Mononuclear cell (primary cell): ENCODE results near the gene NES. TPM values are rescaled to one million over a fixed set of nuclear protein-coding genes. Genes with fewer than 3 reads are reported as not detected.

Source experiments
- H3K27me3 ChIP-seq: 2 replicates; pipeline ENCODE4 v1.6.0; 2011; ENCODE audit warnings: low read length, control low read depth; ENCODE audit not compliant: insufficient read depth
- H3K4me1 ChIP-seq: 2 replicates; pipeline ENCODE4 v1.5.1; 2011; ENCODE audit warnings: mild to moderate bottlenecking, low read length, control low read depth; ENCODE audit not compliant: insufficient read depth
- H3K4me3 ChIP-seq: 2 replicates; pipeline ENCODE4 v1.5.1; 2011; ENCODE audit warnings: mild to moderate bottlenecking, low read length, moderate library complexity
- H3K9me3 ChIP-seq: 2 replicates; pipeline ENCODE4 v1.5.1; 2011; ENCODE audit warnings: low read depth, mild to moderate bottlenecking, control low read depth, low read length
- total RNA-seq: library from RNA; depleted of rRNA; stranded (reverse); fragments of >200 nt; gene quantifications from one replicate; pipeline ENCODE4 v1.2.3, GENCODE V29; 2012

NES gene
- total RNA-seq, 1 donor = not detected

GRCh38 chr1:156707417-156708217 lies 30.4 kb upstream of the NES start:
- H3K4me1 ChIP-seq = peaks cover 28% of the 10 kb centered on the region
- H3K27me3 ChIP-seq = peaks cover 39% of the 10 kb centered on the region
- no peaks in the 10 kb centered on the region for H3K9me3 ChIP-seq
- H3K4me3 ChIP-seq = no peak overlapping the region

- Histone ChIP-seq H3K27me3 (peaks cover 39% of the 10 kb centered on the region), H3K4me3 (peak overlapping the region; percentile 33), H3K4me1 (peaks cover 28% of the 10 kb centered on the region), H3K9me3 (no peaks in the 10 kb centered on the region)
These were observed 29.6 kb upstream of the NES start for GRCh38 chr1:156706657-156707416.

GRCh38 chr1:156705918-156706656 lies 28.9 kb upstream of the NES start:
- Histone ChIP-seq H3K4me3 (peak overlapping the region; percentile 33), H3K4me1 (peaks cover 28% of the 10 kb centered on the region), H3K9me3 (no peaks in the 10 kb centered on the region), H3K27me3 (peaks cover 42% of the 10 kb centered on the region)

GRCh38 chr1:156705321-156705917 lies 28.2 kb upstream of the NES start, which contains the start of gene CRABP2:
Gene CRABP2, minus strand, starts transcription at chr1:156705583. Its CDS starts 137 bp downstream, at chr1:156705446.
- peaks cover 42% of the 10 kb centered on the region for H3K27me3 ChIP-seq
- peak within 1 kb of the TSS; percentile 33 for H3K4me3 ChIP-seq
- H3K4me1 ChIP-seq = peaks cover 28% of the 10 kb centered on the region
- no peaks in the 10 kb centered on the region for H3K9me3 ChIP-seq

GRCh38 chr1:156704930-156705320 lies 27.7 kb upstream of the NES start:
- H3K4me3 ChIP-seq = no peak overlapping the region
- peaks cover 28% of the 10 kb centered on the region for H3K4me1 ChIP-seq
- H3K9me3 ChIP-seq = no peaks in the 10 kb centered on the region
- H3K27me3 ChIP-seq = peaks cover 42% of the 10 kb centered on the region

- no peak overlapping the region for H3K4me3 ChIP-seq
- H3K4me1 ChIP-seq = peaks cover 28% of the 10 kb centered on the region
- no peaks in the 10 kb centered on the region for H3K9me3 ChIP-seq
- peaks cover 42% of the 10 kb centered on the region for H3K27me3 ChIP-seq
These were observed 27.0 kb upstream of the NES start for GRCh38 chr1:156704166-156704711.

- no peaks in the 10 kb centered on the region for H3K9me3 ChIP-seq
- peaks cover 28% of the 10 kb centered on the region for H3K4me1 ChIP-seq
- H3K4me3 ChIP-seq = no peak overlapping the region
- H3K27me3 ChIP-seq = peaks cover 42% of the 10 kb centered on the region
These were observed 26.5 kb upstream of the NES start for GRCh38 chr1:156703741-156704140.

- H3K4me1 ChIP-seq = peaks cover 28% of the 10 kb centered on the region
- H3K4me3 ChIP-seq = no peak overlapping the region
- peaks cover 42% of the 10 kb centered on the region for H3K27me3 ChIP-seq
- H3K9me3 ChIP-seq = no peaks in the 10 kb centered on the region
These were observed 26.1 kb upstream of the NES start for GRCh38 chr1:156703336-156703735.

GRCh38 chr1:156700736-156701531 lies 23.7 kb upstream of the NES start:
- Histone ChIP-seq H3K4me1 (peaks cover 16% of the 10 kb centered on the region), H3K4me3 (no peak overlapping the region), H3K27me3 (peaks cover 36% of the 10 kb centered on the region), H3K9me3 (no peaks in the 10 kb centered on the region)

GRCh38 chr1:156698995-156699394 lies 21.8 kb upstream of the NES start:
- no peaks in the 10 kb centered on the region for H3K4me1 ChIP-seq
- no peaks in the 10 kb centered on the region for H3K9me3 ChIP-seq
- no peak overlapping the region for H3K4me3 ChIP-seq
- H3K27me3 ChIP-seq = peaks cover 20% of the 10 kb centered on the region

- Histone ChIP-seq H3K9me3 (no peaks in the 10 kb centered on the region), H3K27me3 (peaks cover 11% of the 10 kb centered on the region), H3K4me3 (no peak overlapping the region)
These were observed 20.3 kb upstream of the NES start for GRCh38 chr1:156697481-156697880.

GRCh38 chr1:156696755-156697154 lies 19.5 kb upstream of the NES start:
- Histone ChIP-seq H3K9me3 (no peaks in the 10 kb centered on the region), H3K4me3 (no peak overlapping the region), H3K27me3 (peaks cover 19% of the 10 kb centered on the region), H3K4me1 (no peaks in the 10 kb centered on the region)

More at GRCh38 chr1:156697481-156697880, 20.3 kb upstream of the NES start:
- no peaks in the 10 kb centered on the region for H3K4me1 ChIP-seq

- Histone ChIP-seq H3K4me3 (no peak overlapping the region), H3K4me1 (no peaks in the 10 kb centered on the region), H3K27me3 (peaks cover 36% of the 10 kb centered on the region), H3K9me3 (no peaks in the 10 kb centered on the region)
These were observed 17.4 kb upstream of the NES start for GRCh38 chr1:156694690-156694962.
